HG03521 (cell line): ENCODE results near the gene GLTPD2.

Source experiments
- ATAC-seq: cut with Tn5 transposase; IDR thresholded peaks from one replicate; pipeline ENCODE4 v1.9.1; 2021; ENCODE audit warnings: mild to moderate bottlenecking, moderate library complexity; ENCODE audit not compliant: unreplicated experiment

Gene GLTPD2

DNA sequence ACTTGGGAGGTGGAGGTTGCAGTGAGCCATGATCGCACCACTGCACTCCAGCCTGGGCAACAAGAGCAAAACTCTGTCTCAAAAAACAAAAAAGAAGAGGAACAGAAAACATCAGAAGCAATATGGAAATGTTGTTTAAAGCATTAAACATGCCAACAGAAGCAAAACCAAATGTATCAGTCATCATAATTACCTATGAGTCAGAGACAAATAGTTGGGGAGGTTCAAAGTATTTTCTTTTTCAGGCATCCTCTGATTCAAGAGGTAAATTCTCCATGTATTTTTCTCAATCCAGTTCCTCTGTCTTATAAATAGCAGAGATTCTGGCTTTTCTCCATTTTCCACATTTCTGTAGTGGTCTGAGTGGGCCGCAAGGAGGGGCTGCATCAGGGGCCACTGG is 19.1 kb upstream of the GLTPD2 start:
- ATAC-seq, result no peak

DNA sequence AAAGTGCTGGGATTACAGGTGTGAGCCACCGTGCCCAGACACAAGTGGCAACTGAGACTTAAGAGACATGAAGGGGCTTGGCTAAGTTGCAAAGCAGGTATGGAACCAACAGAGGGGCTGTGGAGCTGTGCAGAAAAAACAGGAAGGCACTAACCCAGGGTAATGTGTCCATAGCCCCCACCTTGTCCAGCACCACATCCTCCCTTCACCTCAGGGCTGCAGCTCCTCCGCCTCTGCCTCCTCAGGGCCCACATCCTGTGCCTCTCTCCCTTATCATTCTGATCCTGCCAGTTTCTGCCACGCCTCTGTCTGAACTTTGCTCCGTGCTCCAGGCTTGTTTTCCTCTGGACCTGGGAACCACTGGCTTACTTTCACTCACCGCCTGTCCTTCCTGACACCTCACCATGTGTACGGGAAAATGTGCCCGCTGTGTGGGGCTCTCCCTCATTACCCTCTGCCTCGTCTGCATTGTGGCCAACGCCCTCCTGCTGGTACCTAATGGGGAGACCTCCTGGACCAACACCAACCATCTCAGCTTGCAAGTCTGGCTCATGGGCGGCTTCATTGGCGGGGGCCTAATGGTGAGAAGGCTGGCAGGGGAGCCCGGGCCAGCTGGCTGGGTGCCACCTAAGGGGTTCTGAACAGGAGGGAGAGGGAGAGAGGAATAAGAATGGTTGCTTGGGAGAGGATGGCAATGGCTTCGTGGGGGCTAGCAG is 17.1 kb upstream of the GLTPD2 start, which contains the start of gene TM4SF5:
Gene TM4SF5 (plus strand): TSS at position 368 of the 716 bp plus-strand sequence. CDS start 37 bp downstream, at position 405.
- no peak for ATAC-seq

DNA sequence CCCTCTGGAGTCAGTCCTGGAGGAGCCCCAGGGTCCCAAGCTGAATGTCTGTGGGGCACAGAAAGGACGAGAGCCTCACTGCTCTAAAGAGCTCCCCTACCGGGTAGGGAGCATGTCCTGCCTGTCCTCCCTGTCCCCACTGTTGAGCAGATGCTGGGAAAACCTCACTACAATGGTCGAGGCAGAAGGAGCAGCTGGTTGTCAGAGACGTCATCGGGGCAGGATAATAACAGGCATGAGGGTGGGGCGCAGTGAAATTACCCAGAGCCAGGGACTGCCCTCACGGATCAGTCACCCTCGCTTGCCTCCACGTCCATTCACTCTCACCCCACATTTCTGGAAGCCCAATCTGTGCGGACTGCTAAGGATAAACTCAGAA is 16.5 kb upstream of the GLTPD2 start:
- ATAC-seq, result no peak

DNA sequence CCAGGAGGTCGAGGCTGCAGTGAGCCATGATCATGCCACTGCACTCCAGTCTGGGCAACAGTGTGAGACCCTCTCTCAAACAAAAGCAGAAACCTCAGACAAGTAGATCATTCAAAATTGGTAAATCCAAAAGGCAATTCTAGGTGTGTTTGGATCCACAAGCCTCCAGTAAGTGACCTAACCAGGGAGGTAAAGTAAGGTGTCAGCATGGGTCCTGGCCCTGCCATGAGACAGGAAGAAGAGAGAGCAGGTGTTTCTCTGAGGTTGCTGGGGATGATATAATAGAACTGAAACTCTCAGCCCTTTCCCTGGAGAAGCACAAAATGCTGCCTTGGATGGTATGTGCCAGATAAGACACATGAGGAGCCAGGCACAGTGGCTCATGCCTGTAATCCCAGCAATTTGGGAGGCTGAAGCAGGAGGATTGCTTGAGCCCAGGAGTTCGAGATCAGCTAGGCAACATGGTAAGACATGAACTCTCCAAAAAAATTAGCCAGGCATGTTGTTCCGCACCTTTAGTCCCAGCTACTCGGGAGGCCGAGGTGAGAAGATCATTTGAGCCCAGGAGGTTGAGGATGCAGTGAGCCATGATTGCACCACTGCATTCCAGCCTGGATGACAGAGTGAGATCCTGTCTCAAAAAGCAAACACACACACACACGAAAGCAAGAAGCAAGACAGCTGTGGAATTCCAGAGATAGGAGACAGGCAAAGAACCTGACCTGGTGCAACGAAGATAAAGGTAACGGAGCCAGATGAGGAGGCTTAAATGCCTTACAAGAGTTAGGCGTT is 10.6 kb upstream of the GLTPD2 start:
- ATAC-seq, result no peak

GRCh38 chr17:4780325-4780955 is 8.3 kb upstream of the GLTPD2 start:
- no peak for ATAC-seq

DNA sequence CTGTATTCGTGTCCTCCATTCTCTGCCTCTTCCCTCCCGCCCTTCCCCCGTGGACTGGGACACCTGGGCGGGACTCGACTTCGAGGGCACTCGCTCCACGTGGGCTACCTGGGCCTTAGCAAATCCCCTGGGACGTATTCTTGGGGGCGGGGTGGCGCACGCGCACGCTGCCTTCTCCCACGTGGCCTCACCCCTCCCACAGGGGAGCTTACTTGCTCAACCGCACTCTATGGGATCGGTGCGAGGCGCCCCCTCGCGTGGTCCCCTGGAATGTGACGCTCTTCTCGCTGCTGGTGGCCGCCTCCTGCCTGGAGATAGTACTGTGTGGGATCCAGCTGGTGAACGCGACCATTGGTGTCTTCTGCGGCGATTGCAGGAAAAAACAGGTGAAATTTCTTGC is 6.1 kb upstream of the GLTPD2 start:
- no peak for ATAC-seq

DNA sequence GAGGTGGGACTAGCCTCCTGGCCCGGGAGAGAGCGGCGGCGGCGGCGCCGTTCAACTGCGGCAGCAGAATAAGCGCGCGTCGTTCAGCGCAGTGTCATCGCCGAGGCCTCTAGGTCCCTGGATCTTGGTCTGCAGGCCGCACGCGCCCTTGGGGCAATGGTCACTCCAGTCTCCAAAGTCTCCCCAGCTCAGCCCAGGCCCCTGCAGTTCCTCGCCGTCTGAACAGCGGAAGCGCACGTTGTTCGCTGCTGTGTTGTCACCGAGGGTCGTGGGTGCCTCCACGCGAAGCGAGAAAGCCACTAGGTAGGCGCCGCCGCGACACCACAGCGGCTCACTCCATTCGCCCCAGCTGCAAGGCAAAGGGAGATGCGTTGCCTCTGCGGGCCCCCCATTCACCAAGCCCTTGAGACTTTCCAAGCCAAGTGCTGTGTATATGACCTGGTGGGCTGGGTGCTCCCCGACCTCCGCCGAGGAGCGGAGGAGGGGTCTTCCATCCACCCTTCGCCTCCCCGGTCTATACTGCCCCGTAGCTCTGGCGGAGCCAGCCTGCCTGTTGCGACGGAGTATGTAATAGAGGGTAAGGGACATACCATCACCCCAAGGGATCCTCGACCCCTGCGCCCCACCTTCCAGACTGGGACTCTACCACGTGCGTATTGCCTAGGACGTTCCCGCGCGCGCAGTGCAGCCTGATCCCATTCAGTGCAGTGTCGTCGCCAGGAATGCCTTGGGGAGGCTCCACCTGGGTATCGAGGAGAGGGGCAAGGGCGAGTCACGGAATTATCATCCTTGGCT is 3.3 kb upstream of the GLTPD2 start:
- no peak for ATAC-seq

- ATAC-seq, result no peak
Observed at GRCh38 chr17:4786106-4786511, 2.7 kb upstream of the GLTPD2 start, which contains the start of gene VMO1. Gene VMO1, minus strand, starts transcription at chr17:4786364. Its CDS starts 12 bp downstream, at chr17:4786352.

DNA sequence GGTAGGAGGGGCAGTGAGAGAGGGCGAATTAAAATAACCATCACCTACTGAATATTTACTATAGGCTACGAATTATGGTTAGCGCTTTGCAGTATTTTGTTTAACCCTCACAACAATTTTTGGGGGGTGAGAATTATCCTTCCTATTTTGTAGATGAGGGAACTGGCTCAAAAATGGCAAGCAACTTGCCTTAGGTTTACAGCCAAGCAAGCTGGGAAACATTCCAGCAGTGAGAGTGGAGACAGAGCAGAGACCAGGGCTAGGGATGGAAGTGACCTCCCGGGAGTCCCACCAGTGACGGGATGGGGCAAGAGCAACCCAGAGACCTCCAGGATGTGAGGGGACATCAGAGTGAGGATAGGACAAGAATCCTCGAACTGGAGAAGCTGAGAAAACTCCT is 2.2 kb upstream of the GLTPD2 start:
- ATAC-seq, result no peak

- no peak for ATAC-seq
Observed at GRCh38 chr17:4788159-4788806, 481 bp upstream of the GLTPD2 start.

- no peak for ATAC-seq
Observed at GRCh38 chr17:4789701-4789950, 862 bp downstream of the GLTPD2 start.

DNA sequence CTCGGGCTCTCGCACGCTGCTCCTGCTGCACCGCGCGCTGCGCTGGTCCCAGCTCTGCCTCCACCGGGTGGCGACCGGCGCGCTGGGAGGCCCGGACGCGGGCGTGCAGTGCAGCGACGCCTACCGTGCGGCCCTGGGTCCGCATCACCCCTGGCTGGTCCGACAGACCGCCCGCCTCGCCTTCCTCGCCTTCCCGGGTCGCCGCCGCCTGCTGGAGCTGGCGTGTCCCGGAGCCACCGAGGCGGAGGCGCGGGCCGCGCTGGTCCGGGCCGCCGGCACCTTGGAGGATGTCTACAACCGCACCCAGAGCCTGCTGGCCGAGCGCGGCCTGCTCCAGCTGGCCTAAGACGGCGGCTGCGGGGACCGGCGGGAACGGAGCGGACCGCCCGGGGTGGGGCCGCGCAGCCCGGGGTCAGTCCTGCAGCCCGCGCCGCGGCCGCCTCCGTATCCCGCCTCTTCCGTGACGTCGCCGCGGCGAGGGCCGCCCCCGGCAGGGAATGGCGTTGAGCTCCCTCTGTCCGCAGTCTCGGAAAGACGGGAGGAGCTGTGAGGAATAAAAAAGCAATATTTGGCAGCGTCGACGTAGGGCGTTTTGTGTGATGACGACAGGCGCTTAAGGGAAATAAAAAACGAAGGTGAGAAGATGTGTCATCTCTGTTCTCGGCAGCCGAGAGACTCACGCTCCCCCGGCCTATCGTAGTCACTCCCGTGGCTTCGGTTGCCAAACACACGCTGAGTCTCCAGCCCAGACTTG is 1.4 kb downstream of the GLTPD2 start:
- peak; percentile 84 for ATAC-seq

GRCh38 chr17:4790705-4791088 is 1.9 kb downstream of the GLTPD2 start:
- no peak for ATAC-seq

DNA sequence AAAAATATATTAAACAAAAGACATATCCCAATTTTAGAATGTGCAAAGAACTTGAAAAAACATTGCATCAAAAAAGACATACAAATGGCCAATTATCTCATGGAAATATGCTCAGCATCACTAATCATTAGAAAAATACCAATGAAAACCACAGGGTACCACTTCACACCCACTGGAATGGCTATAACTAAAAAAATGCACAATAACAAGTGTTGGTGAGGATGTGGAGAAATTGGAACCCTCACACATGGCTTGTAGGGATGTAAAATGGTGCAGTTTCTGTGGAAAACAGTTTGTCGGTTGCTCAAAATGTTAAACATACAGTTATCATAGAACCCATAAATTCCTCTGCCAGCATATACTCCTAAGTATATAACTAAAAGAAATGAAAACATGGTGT is 6.4 kb downstream of the GLTPD2 start:
- no peak for ATAC-seq

DNA sequence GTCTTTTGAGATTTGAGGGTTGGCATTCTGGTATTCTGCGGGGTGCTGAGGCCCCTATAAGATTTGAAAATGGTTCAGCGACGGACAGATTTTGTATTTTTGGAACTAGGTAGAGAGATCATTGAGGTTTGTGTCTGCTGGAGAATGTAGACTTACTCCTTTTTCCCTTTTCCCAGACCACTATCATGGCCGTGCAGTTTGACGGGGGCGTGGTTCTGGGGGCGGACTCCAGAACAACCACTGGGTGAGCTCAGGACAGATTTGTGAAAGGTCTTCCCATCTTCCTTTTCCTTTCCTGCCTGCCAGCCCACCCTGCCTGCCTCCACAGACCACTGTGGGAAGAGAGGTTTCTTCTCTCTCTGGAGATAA is 7.8 kb downstream of the GLTPD2 start:
- ATAC-seq, result no peak

DNA sequence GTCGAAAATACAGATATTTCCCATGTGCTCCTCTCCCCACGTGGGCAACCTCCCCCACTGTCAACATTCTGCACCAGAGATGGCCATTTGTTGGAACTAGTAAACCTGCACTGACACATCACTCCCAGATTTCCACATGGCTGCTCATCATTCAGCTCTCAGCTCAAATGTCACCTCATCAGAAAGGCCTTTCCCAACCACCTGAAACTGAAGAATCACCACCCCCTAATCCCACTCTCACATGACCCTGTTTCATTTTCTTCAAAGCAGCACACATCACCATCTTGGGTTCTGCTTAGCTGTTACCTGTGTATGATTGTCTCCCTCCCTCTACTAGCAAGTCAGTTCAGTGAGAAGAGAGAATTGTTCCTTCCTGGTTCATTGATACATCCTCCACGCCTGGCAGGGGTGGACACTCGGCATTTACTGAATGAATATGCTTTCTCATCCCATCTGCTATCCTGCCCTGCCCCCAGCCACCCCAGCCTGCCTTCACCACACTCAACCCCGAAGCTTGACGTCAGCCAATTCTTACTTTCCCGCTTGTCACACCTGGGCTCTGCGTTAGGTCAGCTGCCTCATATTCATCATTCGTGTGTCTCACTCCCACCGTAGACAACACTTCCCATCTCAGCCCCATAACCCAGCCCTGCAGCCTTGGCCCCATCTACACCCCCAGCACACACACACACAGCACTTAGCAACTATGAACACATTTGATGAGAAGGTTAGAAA is 11.9 kb downstream of the GLTPD2 start:
- no peak for ATAC-seq

DNA sequence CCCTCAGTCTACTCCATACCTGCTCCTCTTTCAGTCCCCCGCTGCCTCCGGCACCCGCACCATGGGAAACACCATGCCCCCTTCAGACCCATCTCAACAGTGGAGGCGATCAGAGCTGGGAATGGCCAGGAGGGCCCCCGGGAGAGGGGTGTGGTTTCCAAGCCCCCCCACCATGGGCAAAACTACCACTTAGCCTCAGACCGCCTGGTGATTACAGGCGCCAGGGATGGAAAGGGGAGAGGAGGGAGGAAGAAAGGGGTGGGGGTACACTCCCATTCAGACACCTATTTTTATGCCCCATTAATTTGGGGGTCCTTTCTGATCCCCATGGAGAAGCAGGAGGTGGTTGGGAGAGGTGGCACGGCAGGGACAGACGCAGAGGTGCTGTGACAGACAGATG is 13.5 kb downstream of the GLTPD2 start, which contains the start of gene C17orf114:
Gene C17orf114 (minus strand): TSS at position 101 of the 400 bp plus-strand sequence.
- ATAC-seq, result no peak

DNA sequence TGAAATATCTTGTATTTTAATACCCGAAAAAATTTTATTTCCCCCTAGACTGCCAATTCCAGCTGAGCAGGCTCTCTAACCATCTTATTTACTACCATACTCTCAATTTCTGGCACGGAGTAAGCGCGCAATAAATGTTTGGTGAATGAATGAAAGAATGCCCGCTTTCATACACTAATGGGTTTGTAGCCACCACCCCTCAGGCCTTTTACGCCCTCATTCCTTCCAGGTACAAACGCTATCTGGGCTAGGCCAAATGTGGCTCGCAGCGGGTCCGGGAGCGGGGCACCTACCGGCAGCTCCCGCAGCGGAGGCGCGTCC is 17.7 kb downstream of the GLTPD2 start:
- ATAC-seq, result no peak

DNA sequence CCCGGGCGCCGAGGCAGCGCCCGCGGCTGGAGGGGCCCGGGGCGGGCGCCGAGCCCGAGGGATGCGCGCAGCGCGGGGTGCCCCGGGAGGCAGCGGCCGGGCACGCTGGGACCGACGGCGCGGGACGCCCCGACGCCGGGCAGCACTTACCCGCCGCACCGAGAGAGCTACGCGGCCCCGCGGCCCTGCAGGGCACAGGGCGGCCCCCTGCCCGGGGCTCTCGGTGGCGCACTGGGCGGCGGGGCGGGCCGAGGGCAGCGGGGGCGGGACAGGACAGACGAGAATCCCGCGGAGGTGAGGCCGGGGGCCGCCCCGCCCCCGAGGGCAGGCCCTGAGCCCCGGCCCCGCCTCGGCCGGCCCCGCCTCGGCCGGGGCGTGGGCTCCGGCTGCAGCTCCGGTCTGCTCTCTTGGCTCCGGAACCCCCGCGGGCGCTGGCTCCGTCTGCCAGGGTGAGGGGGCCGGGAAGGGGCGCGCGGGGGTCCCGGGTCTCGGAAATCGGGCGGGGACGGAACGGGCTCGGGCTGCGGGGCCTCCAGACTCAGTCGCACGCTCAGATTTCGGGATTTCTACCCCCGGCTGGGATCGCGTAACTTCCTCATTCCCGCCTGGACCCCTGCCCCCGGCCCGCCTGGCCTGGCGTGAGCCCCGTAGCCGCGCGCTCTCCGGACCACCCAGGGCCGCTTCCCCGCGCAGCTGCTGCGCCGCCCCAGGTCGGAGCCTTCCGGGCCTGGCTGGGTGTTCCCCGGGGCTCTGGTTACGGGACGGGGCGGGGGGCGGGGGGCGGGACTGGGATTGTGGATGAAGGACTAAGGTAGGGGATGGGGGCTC is 18.2 kb downstream of the GLTPD2 start, which contains the start of gene PLD2:
Gene PLD2 (plus strand): TSS at position 376 of the 828 bp plus-strand sequence. CDS start 621 bp downstream, outside the sequence.
- peak; percentile 87 for ATAC-seq
